HepG2 (cell line): ENCODE data around the gene CLK4. TPM values are rescaled to one million over a fixed set of nuclear protein-coding genes. Genes with fewer than 3 reads are reported as not detected.

Source experiments
- ATAC-seq: fragments of 200-7000 bp; cut with Tn5 transposase; 3 replicates; pipeline ENCODE4 v1.9.1; 2020; ENCODE audit warnings: mild to moderate bottlenecking, moderate library complexity
- BruUV-seq: library from RNA; stranded (reverse); fragments of 400-500 nt; replicated peaks from 2 replicates; lab custom pipeline; 2021; lab: Mats Ljungman, UMichigan
- CTCF ChIA-PET: fragments of 300-600 bp; formaldehyde crosslinking; extraction: SDS; loops from one replicate; lab custom pipeline; 2021; ENCODE audit warnings: low total read pairs, inconsistent platforms, low intra/inter-chr PET ratio; lab: Yijun Ruan, JAX
- POLR2A ChIA-PET: fragments of 350-600 bp; sonication (Branson Sonifier 250); formaldehyde crosslinking; loops from one replicate; lab custom pipeline; 2020; ENCODE audit warnings: antibody characterized with exemption, inconsistent platforms; lab: Yijun Ruan, JAX
- DNase-seq: peaks from one replicate; pipeline ENCODE4 v3.0.0-alpha.2; 2015; ENCODE audit warnings: low spot score
- FAIRE-seq: peaks from 3 replicates; lab custom pipeline; 2011; peaks lifted over from hg19 to GRCh38; lab: Jason Lieb, UNC
- H2AFZ ChIP-seq: one replicate; pipeline ENCODE4 v1.6.1; 2011; ENCODE audit warnings: low read length, inconsistent platforms
- H3K27ac ChIP-seq: fragments of 300-600 bp; 3 replicates; pipeline ENCODE4 v1.8.0; 2011; ENCODE audit warnings: mixed run types, mild to moderate bottlenecking, mixed read lengths, low read length, inconsistent platforms; ENCODE audit not compliant: insufficient read depth; ENCODE audit errors: extremely low read length
- H3K27me3 ChIP-seq, 2 experiments: fragments of 200-600 bp in 1 of 2; 2 replicates in 1 of 2; 3 replicates in 1 of 2; pipeline versions ENCODE4 v1.6.0 to v1.8.0; 2011; ENCODE audit warnings: low read length in 2 of 2, mild to moderate bottlenecking in 2 of 2, moderate library complexity in 2 of 2, inconsistent platforms in 1 of 2; ENCODE audit not compliant: insufficient read depth in 2 of 2, control insufficient read depth in 1 of 2
- H3K36me3 ChIP-seq, 2 experiments: fragments of 200-600 bp in 1 of 2; replicated peaks in 1 of 2; 2 replicates in 1 of 2; 3 replicates in 1 of 2; pipeline versions ENCODE4 v1.5.1 to v1.8.0; 2011; ENCODE audit warnings: low read length in 2 of 2, inconsistent platforms in 1 of 2; ENCODE audit not compliant: insufficient read depth in 2 of 2, control insufficient read depth in 1 of 2
- H3K4me1 ChIP-seq: 2 replicates; pipeline ENCODE4 v1.5.1; 2012; ENCODE audit warnings: low read length, inconsistent platforms; ENCODE audit not compliant: insufficient read depth
- H3K4me2 ChIP-seq: 2 replicates; pipeline ENCODE4 v1.6.0; 2011; ENCODE audit warnings: low read depth, low read length, inconsistent platforms
- H3K4me3 ChIP-seq, 3 experiments: fragments of 200-600 bp in 1 of 3; sonication (generic), shearing (Covaris generic) in 1 of 3; replicated peaks in 1 of 3; 2 replicates each; pipeline ENCODE4 v1.5.1; 2011 to 2016; ENCODE audit warnings: low read length in 3 of 3, inconsistent platforms in 2 of 3, low read depth in 2 of 3, mild to moderate bottlenecking in 2 of 3, control low read depth in 1 of 3, mixed read lengths in 1 of 3; ENCODE audit not compliant: insufficient read depth in 1 of 3
- H3K79me2 ChIP-seq: one replicate; pipeline ENCODE4 v1.6.1; 2011; ENCODE audit warnings: low read length, inconsistent platforms; ENCODE audit not compliant: insufficient read depth
- H3K9ac ChIP-seq: 2 replicates; pipeline ENCODE4 v1.6.0; 2011; ENCODE audit warnings: mild to moderate bottlenecking, low read depth, low read length, inconsistent platforms; ENCODE audit not compliant: insufficient read depth
- H3K9me3 ChIP-seq: 2 replicates; pipeline ENCODE4 v1.5.1; 2012; ENCODE audit warnings: mild to moderate bottlenecking, low read length
- H4K20me1 ChIP-seq: 2 replicates; pipeline ENCODE4 v1.6.0; 2011; ENCODE audit warnings: inconsistent platforms, mild to moderate bottlenecking, low read length, moderate library complexity; ENCODE audit not compliant: insufficient read depth
- GFI1 ChIP-seq: sonication (generic); formaldehyde crosslinking; IDR thresholded peaks from 2 replicates; pipeline ENCODE4 v1.5.0; 2020; ENCODE audit warnings: missing genetic modification reagents, mild to moderate bottlenecking, borderline replicate concordance
- MEF2D ChIP-seq: sonication (generic); formaldehyde crosslinking; IDR thresholded peaks from 2 replicates; pipeline ENCODE4 v1.5.1; 2020; ENCODE audit warnings: mild to moderate bottlenecking, missing genetic modification reagents
- NR0B2 ChIP-seq: sonication (generic); formaldehyde crosslinking; IDR thresholded peaks from 2 replicates; pipeline ENCODE4 v1.4.0; 2020; ENCODE audit warnings: mild to moderate bottlenecking, missing genetic modification reagents
- WGBS: methylation state at CpG from one replicate; pipeline ENCODE4 v1.1.6; 2017; ENCODE audit warnings: low lambda C conversion rate; 5-methylcytosine and 5-hydroxymethylcytosine counted together
- in situ Hi-C: cut with HindIII; loops from 2 replicates; pipeline ENCODE4 v1.10.0; 2017; ENCODE audit warnings: low pct_unique_long_range_greater_than_20kb; ENCODE audit not compliant: extremely low pct_ligation_motif_present
- intact Hi-C: fragments of 100-400 bp; cut with micrococcal nuclease; formaldehyde crosslinking; loops from one replicate; pipeline ENCODE4 v1.10.0; 2022; ENCODE audit not compliant: unreplicated experiment
- polyA plus RNA-seq, 8 experiments: library from polyadenylated mRNA; depleted of rRNA in 3 of 8; stranded (reverse) in 7 of 8; unstranded in 1 of 8; fragments of >200 nt; fragmentation: Illumina TruSeq in 4 of 8; extraction: Trizol in 4 of 8; gene quantifications; 2 replicates each; pipeline versions ENCODE4 v1.2.1 to v1.2.3, GENCODE V29; 2011 to 2016; ENCODE audit warnings: low read depth in 4 of 8, missing spikeins in 1 of 8, mixed read lengths in 1 of 8; ENCODE audit not compliant: insufficient read depth in 1 of 8
- total RNA-seq, 5 experiments: library from RNA; depleted of rRNA; stranded (reverse); fragments of >200 nt; fragmentation: Illumina TruSeq; extraction: Trizol; gene quantifications; 2 replicates each; pipeline ENCODE4 v1.2.3, GENCODE V29; 2016; ENCODE audit warnings: low read depth in 1 of 5
- TF ChIP-seq, protein P1 (sequence below): sonication (generic); formaldehyde crosslinking; IDR thresholded peaks from 2 replicates; pipeline ENCODE4 v1.4.0; 2020; ENCODE audit warnings: missing genetic modification reagents

CLK4 gene
- total and polyA plus RNA-seq, 2 of the 13 experiments (the other 11 are each of a cell fraction or from before 2014, with no cell fraction given) = 17.7 to 18.4 TPM

- DNase-seq = no peak
- H3K4me1 ChIP-seq = no peaks in the 10 kb centered on the region
- H3K27me3 ChIP-seq = no peaks in the 10 kb centered on the region
- no peaks in the 10 kb centered on the region for H3K79me2 ChIP-seq
- TF ChIP-seq GFI1 (CRISPR knock-in tag) = no peak
- no peak for TF ChIP-seq MEF2D (CRISPR knock-in tag)
- TF ChIP-seq NR0B2 (CRISPR knock-in tag) = no peak
- TF ChIP-seq, protein P1, sequence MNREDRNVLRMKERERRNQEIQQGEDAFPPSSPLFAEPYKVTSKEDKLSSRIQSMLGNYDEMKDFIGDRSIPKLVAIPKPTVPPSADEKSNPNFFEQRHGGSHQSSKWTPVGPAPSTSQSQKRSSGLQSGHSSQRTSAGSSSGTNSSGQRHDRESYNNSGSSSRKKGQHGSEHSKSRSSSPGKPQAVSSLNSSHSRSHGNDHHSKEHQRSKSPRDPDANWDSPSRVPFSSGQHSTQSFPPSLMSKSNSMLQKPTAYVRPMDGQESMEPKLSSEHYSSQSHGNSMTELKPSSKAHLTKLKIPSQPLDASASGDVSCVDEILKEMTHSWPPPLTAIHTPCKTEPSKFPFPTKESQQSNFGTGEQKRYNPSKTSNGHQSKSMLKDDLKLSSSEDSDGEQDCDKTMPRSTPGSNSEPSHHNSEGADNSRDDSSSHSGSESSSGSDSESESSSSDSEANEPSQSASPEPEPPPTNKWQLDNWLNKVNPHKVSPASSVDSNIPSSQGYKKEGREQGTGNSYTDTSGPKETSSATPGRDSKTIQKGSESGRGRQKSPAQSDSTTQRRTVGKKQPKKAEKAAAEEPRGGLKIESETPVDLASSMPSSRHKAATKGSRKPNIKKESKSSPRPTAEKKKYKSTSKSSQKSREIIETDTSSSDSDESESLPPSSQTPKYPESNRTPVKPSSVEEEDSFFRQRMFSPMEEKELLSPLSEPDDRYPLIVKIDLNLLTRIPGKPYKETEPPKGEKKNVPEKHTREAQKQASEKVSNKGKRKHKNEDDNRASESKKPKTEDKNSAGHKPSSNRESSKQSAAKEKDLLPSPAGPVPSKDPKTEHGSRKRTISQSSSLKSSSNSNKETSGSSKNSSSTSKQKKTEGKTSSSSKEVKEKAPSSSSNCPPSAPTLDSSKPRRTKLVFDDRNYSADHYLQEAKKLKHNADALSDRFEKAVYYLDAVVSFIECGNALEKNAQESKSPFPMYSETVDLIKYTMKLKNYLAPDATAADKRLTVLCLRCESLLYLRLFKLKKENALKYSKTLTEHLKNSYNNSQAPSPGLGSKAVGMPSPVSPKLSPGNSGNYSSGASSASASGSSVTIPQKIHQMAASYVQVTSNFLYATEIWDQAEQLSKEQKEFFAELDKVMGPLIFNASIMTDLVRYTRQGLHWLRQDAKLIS (CRISPR knock-in tag) = no peak
- H3K4me2 ChIP-seq = no peak overlapping the region
- peaks cover 8 to 73% of the 10 kb centered on the region in 2 experiments for H3K36me3 ChIP-seq
- no peak overlapping the region for H2AFZ ChIP-seq
- in situ Hi-C loops = no loop called here
- no peaks in the 10 kb centered on the region for H4K20me1 ChIP-seq
- H3K9ac ChIP-seq = no peak overlapping the region
- POLR2A ChIA-PET = interaction anchor here (1.8 kb wide), 1 partner anchor 14 kb away, joined by 5 read pairs; no protein-coding TSS in a partner anchor
- no peak for FAIRE-seq
- no peak overlapping the region for H3K27ac ChIP-seq
- H3K4me3 ChIP-seq = no peak overlapping the region
- CTCF ChIA-PET = no interaction called here
- no TSS peak for BruUV-seq
- H3K9me3 ChIP-seq = no peaks in the 10 kb centered on the region
- WGBS = 94% methylated on average over 7 of the region's 7 CpGs
- no peak for ATAC-seq
- intact Hi-C loops = no loop called here
Measured at GRCh38 chr5:178612299-178612698, 14.6 kb downstream of the CLK4 start.
